HG03354 (cell line): ENCODE data around the gene TCTA.

Experiments
- ATAC-seq: cut with Tn5 transposase; IDR thresholded peaks from one replicate; pipeline ENCODE4 v1.9.1; 2021; ENCODE audit warnings: mild to moderate bottlenecking; ENCODE audit not compliant: unreplicated experiment, poor library complexity, severe bottlenecking

TCTA gene

GRCh38 chr3:49454898-49455681 is 42.9 kb downstream of the TCTA start:
- ATAC-seq: no peak

- ATAC-seq: no peak
Measured at GRCh38 chr3:49456466-49456865, 44.2 kb downstream of the TCTA start.

GRCh38 chr3:49460188-49460890 is 48.1 kb downstream of the TCTA start:
- ATAC-seq: no peak

GRCh38 chr3:49460956-49461355 is 48.7 kb downstream of the TCTA start:
- no peak for ATAC-seq

- no peak for ATAC-seq
Measured at GRCh38 chr3:49461443-49462171, 49.4 kb downstream of the TCTA start.

- no peak for ATAC-seq
Measured at GRCh38 chr3:49462222-49462621, 50.0 kb downstream of the TCTA start.

GRCh38 chr3:49465270-49466034 is 53.2 kb downstream of the TCTA start:
- ATAC-seq: no peak
